NCI-H1105 (cell line): ENCODE results near the gene SNX30.

ENCODE experiments used
- DNase-seq: peaks from one replicate; lab custom pipeline; 2025; lab: John Stamatoyannopoulos, UW

SNX30 gene

DNA sequence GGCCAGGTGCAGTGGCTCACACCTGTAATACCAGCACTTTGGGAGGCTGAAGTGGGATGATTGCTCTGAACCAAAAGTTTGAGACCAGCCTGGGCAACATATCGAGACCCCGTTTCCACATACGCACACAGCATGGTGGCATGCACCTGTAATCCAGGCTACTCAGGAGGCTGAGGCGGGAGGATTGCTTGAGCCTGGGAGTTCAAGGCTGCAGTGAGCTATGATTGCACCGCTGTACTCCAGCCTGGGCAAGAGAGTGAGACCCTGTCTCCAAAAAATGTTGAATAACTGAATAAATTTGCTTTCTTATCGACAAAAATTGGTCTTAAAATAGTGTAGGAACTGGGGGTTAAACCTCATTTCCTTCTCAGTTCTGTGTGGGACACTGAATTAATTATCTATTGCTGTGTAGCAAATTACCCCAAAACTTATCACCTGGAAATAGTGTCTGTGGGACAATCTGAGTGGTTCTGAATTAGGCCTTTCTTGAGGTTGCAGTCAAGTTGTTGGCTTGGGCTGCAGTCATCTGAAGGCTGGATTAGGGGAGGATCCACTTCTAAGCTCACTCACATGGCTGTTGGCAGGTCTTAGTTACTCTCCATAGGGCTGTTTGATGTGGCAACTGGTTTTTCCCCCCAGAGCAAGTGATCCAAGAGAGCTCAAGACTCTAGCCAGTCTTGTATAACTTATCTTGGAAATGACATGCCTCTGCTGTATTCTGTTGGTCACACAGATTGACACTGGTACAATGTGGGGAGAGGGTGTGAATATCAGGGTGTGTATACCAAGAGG lies 2.0 kb downstream of the SNX30 start:
- no peak for DNase-seq

DNA sequence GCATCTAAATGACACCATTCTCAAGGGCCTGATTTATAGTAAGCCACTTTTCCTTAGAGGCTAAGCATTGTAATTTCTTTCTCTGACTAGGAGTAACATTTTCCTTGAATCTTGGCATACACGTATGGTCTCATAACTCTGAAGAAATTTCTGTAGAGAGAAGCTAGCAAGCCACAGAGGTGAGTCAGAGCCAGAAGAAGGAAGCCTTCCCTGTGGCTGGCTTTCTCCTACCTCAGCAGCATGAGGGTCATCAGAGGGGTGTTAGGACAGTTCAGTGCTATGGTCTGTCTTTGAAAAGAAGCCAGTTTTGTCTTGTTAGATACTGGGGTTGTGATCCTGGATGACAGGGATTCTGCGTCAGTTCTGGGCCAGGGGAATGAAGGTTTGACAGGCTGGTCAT lies 3.2 kb downstream of the SNX30 start:
- no peak for DNase-seq

DNA sequence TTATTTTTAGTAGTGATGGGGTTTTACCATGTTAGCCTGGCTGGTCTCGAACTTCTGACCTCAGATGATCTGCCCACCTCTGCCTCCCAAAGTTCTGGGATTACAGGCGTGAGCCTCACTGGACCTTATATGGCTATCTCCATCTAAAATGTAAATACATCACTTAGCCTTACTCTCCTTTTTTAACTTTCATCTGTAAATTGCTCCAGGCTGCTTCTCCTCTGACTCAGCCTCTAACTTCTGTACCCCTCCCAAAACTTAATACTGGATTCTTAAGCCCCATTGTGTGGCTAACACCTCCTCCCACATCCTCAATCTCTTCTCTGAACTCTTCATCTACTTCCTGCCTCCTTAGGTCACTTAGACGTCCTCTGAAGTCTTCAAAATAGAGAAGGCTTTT lies 4.0 kb downstream of the SNX30 start:
- DNase-seq: no peak

DNA sequence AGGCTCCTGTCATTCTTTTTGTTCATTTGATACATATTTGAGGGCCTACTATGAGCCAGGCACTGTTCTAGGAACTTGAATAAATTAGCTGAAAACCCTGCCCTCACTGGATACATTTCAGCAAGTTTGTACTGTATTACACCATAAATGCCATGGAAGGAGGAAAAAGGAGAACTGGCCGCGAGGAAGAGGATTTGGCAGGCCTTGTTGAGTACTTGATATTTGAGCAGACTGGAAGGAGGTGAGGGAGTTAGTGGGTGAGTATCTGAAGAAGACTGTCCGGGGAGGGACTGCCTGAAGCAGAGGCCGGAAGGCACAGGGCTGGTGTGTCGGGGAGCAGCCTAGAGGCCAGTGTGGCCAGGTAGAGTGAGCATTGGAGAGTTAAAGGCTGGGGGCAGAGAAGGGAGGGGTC lies 4.5 kb downstream of the SNX30 start:
- no peak for DNase-seq

DNA sequence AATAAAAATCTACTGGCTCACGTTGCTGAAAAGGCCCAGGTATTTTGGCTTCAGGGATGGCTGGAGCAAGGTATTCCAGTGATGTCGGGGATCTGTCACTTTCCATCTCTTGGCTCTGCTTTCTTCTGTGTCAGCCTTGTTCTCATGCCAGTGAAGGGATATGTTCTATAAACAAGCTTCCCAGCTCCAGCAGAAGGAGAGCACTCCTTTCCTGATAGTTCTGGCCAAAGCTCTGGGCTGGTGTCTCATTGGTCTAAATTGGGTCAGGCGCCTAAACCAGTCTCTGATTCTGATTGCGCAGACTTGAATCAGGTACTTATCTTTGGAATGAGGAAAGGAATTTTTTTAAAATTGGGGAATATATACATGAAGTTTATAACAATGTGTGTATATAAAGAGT lies 5.1 kb downstream of the SNX30 start:
- no peak for DNase-seq

DNA sequence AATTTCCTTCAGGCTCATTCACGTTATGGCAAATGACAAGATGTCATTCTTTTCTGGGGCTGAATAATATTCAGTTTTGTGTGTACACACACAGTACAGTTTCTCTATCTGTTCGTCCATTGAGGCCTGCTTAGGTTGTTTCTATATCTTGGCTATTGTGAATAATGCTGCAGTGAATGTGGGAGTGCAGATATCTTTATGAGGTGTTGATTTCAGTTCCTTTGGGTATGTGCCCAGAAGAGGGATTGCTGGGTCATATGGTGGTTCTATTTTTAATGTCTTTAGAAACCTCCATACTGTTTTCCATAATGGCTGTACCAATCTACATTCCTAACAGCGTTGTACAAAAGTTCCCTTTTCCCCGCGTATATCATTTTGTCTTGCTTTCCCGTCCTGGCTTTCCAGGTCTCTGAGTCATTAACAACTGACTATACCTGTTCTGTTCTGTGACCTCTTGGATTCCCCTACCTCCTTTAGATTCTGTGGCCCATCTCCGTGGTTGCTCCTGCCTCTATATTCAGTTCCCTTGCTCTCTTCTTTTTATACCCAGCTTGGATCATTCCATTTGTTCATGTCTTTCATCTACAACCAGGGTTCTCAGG lies 6.8 kb downstream of the SNX30 start:
- DNase-seq: no peak

DNA sequence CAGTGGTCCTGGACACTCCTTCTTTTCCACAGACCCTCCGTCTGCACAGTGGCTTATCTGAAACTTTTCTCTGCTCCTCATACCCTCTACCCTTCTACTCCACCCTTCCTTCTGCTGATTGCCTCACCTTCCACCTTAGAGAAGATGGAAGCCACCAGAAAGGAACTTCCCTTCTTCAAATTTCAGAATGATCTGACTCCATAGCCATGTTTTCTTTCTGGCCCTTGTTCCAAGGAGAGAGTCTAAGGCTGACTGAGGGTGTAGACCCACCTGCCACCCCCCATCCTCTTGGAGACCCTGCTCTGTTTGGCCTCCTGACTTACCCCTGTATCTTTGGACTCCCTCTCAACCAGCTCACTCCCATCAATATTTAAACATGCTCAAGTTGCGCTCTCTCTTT lies 7.4 kb downstream of the SNX30 start:
- no peak for DNase-seq

DNA sequence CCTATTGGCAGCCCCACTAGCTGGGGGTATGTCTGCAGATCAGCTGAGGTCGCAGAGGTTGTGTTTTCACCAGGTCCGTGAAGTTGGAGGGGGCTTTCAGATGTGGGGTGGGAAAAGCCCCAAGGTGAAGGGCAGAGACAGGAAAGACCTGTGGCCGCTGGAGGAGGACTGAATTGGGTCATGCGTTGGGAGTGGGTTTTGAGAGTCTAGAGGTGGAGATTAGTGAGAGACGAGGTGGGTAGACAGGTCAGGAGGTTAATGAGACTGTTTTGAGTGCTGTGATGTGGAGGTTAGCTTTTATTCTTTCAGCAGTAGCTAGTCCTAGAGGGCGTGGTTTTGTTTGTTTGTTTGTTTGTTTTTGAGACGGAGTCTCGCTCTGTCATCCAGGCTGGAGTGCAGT lies 10.3 kb downstream of the SNX30 start:
- DNase-seq: no peak

DNA sequence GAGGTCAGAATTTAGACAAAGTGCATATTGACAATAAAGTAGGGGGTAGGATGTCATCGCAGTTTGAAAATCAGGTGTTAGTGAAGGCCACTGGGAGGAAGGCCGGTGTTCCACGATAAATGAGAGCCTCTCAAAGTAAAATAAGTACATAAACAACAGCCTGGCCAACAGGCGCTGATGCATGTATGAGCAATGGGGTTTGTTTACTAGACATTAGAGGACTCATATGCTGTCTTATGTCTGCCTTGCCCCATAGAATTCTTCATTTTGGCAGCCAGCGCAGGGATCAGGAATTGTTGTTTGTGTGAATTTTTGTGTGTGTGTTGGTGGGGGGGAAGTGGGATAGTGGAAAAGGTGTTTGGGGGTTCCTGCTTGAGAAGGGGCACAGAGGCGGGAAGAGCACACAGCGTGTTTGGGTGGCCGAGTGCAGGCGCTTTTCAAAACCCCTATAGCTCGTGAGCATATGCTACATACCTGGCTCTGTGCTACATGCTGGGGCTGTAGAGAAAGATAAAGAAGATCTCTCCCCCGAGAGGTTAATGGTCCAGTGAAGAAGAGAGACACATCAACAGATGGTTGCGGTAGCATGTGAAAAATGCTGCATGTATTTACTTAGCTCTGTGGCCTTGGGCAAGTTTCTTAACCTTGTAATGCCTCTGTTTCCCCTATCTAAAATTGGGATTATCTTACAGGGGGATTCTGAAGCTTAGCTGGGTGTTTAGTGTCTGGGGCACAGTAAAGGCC lies 11.5 kb downstream of the SNX30 start:
- DNase-seq: no peak

DNA sequence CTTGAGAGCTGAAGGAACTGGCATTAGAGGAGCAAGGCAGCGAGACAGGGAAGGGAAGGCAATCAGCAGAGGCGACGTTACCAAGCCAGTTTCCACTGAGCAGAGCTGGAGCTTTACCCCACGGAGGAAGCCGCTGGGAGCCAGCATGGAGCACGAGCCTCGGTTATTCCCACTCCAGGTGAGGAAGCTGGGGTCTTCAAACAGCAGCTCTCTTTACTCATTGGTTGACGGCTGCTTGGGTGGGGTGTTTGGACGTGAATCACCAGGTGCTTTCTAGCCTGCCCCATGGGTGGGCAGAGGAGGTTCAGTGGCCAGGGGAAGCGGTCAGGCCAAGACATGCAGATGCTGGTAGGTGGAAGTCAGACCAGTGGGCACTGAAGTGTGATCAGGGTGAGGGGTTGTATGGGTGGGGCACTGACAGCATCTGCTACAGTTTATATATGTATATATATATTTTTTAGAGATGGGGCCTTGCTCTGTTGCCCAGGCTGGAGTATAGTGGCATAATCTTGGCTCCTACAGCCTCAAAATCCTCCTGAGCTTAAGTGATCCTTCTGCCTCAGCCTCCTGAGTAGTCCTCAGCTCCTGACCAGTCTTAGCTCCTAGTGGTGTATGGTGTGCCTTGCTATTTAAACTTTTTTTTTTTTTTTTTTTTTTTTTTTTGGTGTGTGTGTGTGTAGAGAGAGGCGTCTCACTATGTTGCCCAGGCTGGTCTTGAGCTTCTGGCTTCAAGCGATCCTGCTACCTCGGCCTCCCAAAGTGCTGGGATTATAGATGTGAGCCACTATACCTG lies 12.4 kb downstream of the SNX30 start:
- DNase-seq: no peak

DNA sequence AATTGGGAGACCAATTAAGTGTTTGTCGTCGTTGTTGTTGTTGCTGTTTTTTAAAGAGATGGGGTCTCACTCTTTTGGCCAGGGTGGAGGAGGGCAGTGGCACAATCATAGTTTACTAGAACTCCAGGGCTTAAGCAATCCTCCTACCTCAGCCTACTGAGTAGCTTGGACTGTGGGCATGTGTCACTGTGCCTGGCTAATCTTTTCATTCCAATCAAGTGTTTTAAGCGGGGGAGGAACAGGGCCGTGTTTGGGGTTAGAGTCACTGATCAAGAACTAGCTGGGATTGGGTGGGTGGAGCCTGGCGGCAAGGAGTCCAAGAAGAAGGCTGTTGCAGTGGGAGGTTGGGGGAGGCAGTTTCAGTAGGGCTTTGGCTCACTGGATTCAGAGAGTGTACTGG lies 13.8 kb downstream of the SNX30 start:
- DNase-seq: no peak

DNA sequence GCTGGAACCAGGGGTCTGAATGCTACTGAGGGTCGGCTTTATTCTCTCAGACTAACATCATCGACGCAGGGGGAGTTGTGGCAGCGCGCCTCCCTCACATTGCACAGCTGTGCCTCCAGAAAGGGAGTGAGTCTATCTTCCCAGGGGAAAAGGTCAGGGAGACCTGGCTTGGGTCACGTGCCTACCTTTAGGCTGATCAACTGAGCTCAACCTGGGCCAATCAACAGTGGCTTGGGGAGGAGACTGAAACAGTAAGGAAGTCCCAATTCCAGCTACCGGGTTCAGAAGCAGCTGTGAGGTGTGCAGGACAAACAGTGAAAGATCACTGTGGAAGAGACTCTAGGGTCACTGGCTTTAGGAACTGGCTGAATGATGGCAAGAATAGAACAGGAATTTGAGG lies 14.3 kb downstream of the SNX30 start:
- no peak for DNase-seq

DNA sequence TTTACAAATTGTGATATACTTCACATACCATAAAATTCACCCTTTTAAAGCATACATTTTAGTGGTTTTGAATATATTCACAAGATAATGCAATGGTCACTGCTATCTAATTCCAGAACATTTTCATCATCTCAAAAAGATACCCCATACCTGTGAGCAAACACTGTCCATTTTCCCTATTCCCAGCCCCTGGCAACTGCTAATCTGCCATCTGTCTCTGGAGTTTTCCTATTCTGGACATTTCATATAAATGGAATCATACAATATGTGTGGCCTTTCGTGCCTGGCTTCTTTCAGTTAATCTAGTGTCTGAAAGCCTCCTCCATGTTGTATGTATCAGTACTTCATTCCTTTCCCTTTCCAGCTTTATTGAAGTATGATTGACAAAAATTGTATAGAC lies 14.7 kb downstream of the SNX30 start:
- DNase-seq: no peak

DNA sequence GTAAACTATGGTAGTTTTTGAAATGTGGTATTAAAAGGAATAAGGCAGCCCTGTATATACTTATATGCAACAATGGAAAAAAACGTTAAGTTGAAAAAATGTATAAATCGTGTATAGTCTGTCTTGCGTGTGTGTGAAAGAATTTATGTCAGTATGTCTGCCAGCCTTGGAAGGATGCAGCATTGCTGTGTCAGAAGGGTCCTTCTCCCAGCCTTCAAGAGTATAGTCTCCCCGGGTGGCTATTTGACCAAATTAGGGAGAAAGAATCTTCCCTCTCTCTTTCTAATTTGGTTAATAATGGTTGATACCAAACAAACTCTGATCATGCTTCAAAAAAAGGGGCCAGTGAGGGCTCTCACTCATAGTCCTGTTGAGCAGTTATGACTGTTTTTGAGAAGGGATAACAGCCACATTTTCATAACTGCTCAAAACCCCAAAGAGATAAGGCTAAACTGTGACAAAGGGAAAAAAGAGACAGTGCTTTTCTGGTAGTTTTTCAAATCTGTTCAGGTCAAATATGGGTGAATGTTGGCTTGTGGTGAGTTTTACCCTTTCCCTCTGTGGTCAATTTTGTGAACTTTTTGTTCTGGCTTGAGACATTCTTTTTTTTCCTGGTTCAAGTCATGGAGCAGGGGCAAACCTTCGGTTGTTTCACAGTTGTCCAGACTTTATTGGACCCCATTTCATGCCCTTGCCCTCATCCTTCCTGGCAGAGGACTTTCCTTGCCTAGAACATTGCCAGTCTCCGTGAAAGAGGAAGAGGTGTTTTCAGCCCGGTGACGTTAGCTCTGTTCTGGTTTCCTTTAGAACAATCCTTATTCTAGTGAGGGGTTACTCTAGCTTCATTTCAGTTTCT lies 21.0 kb downstream of the SNX30 start:
- no peak for DNase-seq

DNA sequence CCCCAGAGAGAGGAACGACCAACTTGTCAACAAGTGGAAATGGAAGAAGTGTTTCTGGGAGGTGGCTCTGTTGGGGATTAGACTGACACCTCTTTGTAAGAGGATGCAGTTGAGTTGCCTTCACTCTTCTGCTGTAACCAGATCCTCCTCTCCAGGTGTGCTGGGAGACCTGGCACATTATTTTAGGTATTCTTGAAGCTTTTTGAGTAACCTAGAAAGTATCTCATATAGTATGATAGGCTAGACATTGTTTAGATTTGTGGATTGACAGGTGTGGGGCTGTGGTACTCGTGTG lies 21.6 kb downstream of the SNX30 start:
- no peak for DNase-seq

DNA sequence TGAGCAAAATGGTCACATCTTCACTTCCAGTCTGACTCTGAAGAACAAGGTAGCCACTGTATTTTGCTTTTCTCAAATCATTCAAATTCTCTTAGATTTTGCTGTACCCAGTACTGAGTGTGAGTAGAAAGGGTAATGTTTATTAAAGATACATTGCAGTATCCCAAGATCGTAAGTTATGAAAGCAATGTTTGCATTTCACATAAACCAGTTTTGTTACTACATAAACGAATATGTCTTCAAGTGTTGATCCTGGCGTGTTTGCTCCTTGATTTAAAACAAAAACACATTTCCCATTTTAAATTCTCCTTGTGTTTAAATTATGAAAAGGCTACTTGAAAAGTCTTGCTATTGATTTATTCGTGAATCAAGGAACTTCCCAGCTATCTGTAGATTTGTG lies 22.0 kb downstream of the SNX30 start:
- no peak for DNase-seq

DNA sequence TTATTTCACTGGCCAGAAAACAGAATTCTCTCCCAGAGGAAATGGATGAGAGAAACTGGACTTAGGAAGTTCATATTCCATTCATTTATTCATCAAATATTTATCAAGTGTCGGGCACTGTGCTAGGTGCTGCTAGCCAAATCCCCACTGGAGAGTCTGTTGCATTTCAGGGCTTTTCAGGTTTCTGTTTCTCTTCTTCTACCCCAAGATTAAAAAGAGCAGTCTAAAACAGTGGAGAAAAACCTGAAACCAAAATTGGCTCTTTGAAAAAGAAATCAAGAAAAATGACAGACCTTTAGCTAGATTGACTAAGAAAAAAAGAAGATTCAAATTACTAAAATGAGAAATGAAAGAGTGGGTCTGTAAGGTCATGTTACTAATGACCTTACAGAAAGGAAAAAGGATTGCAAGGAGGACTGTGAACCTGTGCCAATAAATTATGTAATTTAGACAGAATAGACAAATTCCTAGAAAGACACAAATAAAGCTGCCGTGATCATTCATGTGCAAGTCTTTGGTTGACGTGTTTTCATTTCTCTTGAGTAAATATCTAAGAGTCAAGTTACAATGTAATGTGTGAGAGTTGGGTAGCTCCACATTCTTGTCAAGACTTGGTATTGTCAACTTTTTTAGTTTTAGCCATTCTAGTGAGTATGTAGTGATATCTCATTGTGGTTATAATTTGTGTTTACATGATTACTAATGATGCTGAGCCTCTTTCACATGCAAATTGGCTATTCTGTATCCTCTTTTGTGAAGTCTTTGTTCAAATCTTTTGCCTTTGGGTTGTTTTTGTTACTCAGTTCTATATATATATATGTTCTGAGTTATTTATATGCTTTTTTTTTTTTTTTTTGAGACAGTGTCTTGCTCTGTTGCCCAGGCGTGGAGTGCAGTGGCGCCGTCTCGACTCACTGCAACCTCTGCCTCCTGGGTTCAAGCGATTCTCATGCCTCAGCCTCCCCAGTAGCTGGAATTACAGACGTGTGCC lies 23.7 kb downstream of the SNX30 start:
- DNase-seq: no peak

DNA sequence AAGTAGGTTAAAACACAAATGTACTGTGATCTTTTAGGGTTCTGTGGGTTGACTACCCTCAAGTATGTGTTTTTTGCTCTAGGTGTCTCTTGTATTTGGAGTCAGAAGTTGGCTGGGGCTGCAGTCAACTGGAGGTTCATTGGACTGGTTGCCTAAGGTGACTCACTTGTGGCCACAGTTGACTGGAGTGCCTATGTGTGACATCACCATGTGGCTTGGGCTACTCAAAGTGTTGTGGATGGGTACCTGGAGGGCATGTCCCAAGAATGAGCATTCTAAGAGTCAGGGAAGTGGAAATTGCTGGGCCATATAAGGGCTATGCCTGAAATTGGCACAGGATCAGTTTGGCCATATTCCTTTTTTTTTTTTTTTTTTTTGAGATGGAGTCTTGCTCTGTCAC lies 27.4 kb downstream of the SNX30 start:
- DNase-seq: no peak

DNA sequence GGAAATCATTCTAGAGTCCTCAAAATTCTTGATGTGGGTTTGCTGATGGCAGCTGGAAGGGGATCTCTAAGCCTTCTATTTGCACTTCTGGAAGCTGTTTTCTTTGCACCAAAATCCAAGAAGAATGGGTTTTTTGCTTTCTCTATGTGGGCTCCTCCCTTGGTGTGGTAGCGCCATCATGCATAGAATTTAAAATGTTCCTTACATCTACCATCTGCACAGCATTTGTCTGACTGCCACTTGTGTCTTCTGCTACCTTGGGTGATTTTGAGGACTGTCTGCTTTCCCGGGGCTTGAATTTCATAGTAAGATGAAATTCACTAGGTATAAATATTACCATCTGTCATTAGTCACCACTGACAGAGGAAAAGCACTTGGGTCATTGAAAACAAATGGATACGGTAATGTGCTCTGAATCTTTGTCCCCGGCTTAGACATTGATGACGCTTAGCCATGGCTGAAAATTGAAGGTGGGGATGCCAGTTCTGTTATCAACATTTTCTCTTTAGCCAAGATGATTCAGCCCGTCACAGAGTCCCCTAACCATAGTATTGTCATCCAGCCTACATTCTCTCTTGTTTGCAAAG lies 30.0 kb downstream of the SNX30 start:
- no peak for DNase-seq

DNA sequence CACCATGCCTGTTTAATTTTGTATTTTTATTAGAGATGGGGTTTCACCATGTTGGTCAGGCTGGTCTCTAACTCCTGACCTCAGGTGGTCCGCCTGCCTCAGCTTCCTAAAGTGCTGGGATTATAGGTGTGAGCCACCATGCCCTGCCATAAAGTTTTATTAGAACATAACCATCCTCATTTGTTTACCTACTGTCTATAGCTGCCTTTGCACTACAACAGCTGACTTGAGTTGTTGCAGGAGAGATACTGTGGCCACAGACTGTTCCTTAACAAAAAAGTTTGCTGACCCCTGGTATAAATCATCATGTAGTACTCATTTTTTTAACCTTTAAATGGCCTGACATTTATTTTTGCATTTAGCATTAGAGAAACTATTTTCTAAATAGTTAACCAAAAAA lies 31.7 kb downstream of the SNX30 start:
- DNase-seq: no peak
